ENCODE data around the gene AMACR.
A peak's percentile ranks its signal among the peaks of the same experiment; 100 is the strongest.
"Not testable (repeated sequence)": the region's sequence is repeated elsewhere in the genome, so short reads cannot be mapped to it uniquely, and the experiment has no call there.

Gene AMACR

GRCh38 chr5:34011536-34011935 lies 3.7 kb upstream of the AMACR start:
- Histone ChIP-seq H3K36me3 (ENCODE audit: control insufficient read depth in 1 of 2, insufficient read depth in 2 of 2, low read length in 2 of 2) (no peaks in the 10 kb centered on the region), H3K27ac (ENCODE audit: low read depth, low read length) (no peak overlapping the region), H3K4me3 (ENCODE audit: low read depth in 1 of 2, low read length in 2 of 2) (no peak overlapping the region), H3K9ac (ENCODE audit: low read depth in 1 of 2, low read length in 2 of 2) (no peak overlapping the region), H3K27me3 (ENCODE audit: control insufficient read depth in 1 of 2, insufficient read depth in 2 of 2, low read length in 2 of 2) (no peaks in the 10 kb centered on the region), H3K4me1 (ENCODE audit: control insufficient read depth in 1 of 2, insufficient read depth in 2 of 2, low read length in 2 of 2) (peaks cover 23 to 30% of the 10 kb centered on the region in 2 donors), H3K9me3 (ENCODE audit: control insufficient read depth in 1 of 2, low read length in 2 of 2) (no peaks in the 10 kb centered on the region)

GRCh38 chr5:34010146-34010545 lies 2.3 kb upstream of the AMACR start:
- H3K36me3 ChIP-seq (ENCODE audit: control insufficient read depth in 1 of 2, insufficient read depth in 2 of 2, low read length in 2 of 2); H3K27me3 ChIP-seq (ENCODE audit: control insufficient read depth in 1 of 2, insufficient read depth in 2 of 2, low read length in 2 of 2); H3K27ac ChIP-seq (ENCODE audit: low read depth, low read length); H3K9ac ChIP-seq (ENCODE audit: low read depth in 1 of 2, low read length in 2 of 2); H3K4me3 ChIP-seq (ENCODE audit: low read depth in 1 of 2, low read length in 2 of 2); H3K9me3 ChIP-seq (ENCODE audit: control insufficient read depth in 1 of 2, low read length in 2 of 2): not testable (repeated sequence)
- peaks cover 21 to 24% of the 10 kb centered on the region in 2 donors for H3K4me1 ChIP-seq (ENCODE audit: control insufficient read depth in 1 of 2, insufficient read depth in 2 of 2, low read length in 2 of 2)

- no peaks in the 10 kb centered on the region for H3K36me3 ChIP-seq (ENCODE audit: control insufficient read depth in 1 of 2, insufficient read depth in 2 of 2, low read length in 2 of 2)
- no peak overlapping the region for H3K27ac ChIP-seq (ENCODE audit: low read depth, low read length)
Measured at GRCh38 chr5:34009610-34010009, 1.8 kb upstream of the AMACR start.

GRCh38 chr5:34008802-34009201 lies 952 bp upstream of the AMACR start:
- Histone ChIP-seq H3K4me1 (ENCODE audit: control insufficient read depth in 1 of 2, insufficient read depth in 2 of 2, low read length in 2 of 2) (peaks cover 17 to 24% of the 10 kb centered on the region in 2 donors), H3K36me3 (ENCODE audit: control insufficient read depth in 1 of 2, insufficient read depth in 2 of 2, low read length in 2 of 2) (peaks cover 0 to 7% of the 10 kb centered on the region in 2 donors), H3K27ac (ENCODE audit: low read depth, low read length) (peak overlapping the region; percentile 89), H3K9me3 (ENCODE audit: control insufficient read depth in 1 of 2, low read length in 2 of 2) (no peaks in the 10 kb centered on the region), H3K9ac (ENCODE audit: low read depth in 1 of 2, low read length in 2 of 2) (peak overlapping the region; percentile 78 to 82), H3K4me3 (ENCODE audit: low read depth in 1 of 2, low read length in 2 of 2) (peak overlapping the region; percentile 77 to 89), H3K27me3 (ENCODE audit: control insufficient read depth in 1 of 2, insufficient read depth in 2 of 2, low read length in 2 of 2) (no peaks in the 10 kb centered on the region)

More at GRCh38 chr5:34009610-34010009, 1.8 kb upstream of the AMACR start:
- H3K9me3 ChIP-seq (ENCODE audit: control insufficient read depth in 1 of 2, low read length in 2 of 2), result no peaks in the 10 kb centered on the region
- H3K9ac ChIP-seq (ENCODE audit: low read depth in 1 of 2, low read length in 2 of 2), result no peak overlapping the region
- H3K27me3 ChIP-seq (ENCODE audit: control insufficient read depth in 1 of 2, insufficient read depth in 2 of 2, low read length in 2 of 2), result no peaks in the 10 kb centered on the region
- peaks cover 17 to 24% of the 10 kb centered on the region in 2 donors for H3K4me1 ChIP-seq (ENCODE audit: control insufficient read depth in 1 of 2, insufficient read depth in 2 of 2, low read length in 2 of 2)
- no peak overlapping the region for H3K4me3 ChIP-seq (ENCODE audit: low read depth in 1 of 2, low read length in 2 of 2)

GRCh38 chr5:34007201-34007620 lies 639 bp downstream of the AMACR start:
- H3K4me3 ChIP-seq (ENCODE audit: low read depth in 1 of 2, low read length in 2 of 2), result peak overlapping the region; percentile 77 to 89
- H3K4me1 ChIP-seq (ENCODE audit: control insufficient read depth in 1 of 2, insufficient read depth in 2 of 2, low read length in 2 of 2), result peaks cover 17 to 24% of the 10 kb centered on the region in 2 donors
- H3K36me3 ChIP-seq (ENCODE audit: control insufficient read depth in 1 of 2, insufficient read depth in 2 of 2, low read length in 2 of 2), result peaks cover 6 to 21% of the 10 kb centered on the region in 2 donors
- no peaks in the 10 kb centered on the region for H3K9me3 ChIP-seq (ENCODE audit: control insufficient read depth in 1 of 2, low read length in 2 of 2)
- H3K9ac ChIP-seq (ENCODE audit: low read depth in 1 of 2, low read length in 2 of 2), result peak overlapping the region; percentile 67 to 82
- H3K27me3 ChIP-seq (ENCODE audit: control insufficient read depth in 1 of 2, insufficient read depth in 2 of 2, low read length in 2 of 2), result no peaks in the 10 kb centered on the region
- H3K27ac ChIP-seq (ENCODE audit: low read depth, low read length), result peak overlapping the region; percentile 89

- Histone ChIP-seq H3K27ac (ENCODE audit: low read depth, low read length) (no peak overlapping the region), H3K9ac (ENCODE audit: low read depth in 1 of 2, low read length in 2 of 2) (no peak overlapping the region), H3K4me1 (ENCODE audit: control insufficient read depth in 1 of 2, insufficient read depth in 2 of 2, low read length in 2 of 2) (peaks cover 17 to 23% of the 10 kb centered on the region in 2 donors), H3K4me3 (ENCODE audit: low read depth in 1 of 2, low read length in 2 of 2) (no peak overlapping the region), H3K9me3 (ENCODE audit: control insufficient read depth in 1 of 2, low read length in 2 of 2) (no peaks in the 10 kb centered on the region), H3K27me3 (ENCODE audit: control insufficient read depth in 1 of 2, insufficient read depth in 2 of 2, low read length in 2 of 2) (no peaks in the 10 kb centered on the region), H3K36me3 (ENCODE audit: control insufficient read depth in 1 of 2, insufficient read depth in 2 of 2, low read length in 2 of 2) (peaks cover 6 to 32% of the 10 kb centered on the region in 2 donors)
Measured at GRCh38 chr5:34005681-34006080, 2.2 kb downstream of the AMACR start.

- Histone ChIP-seq H3K9me3 (ENCODE audit: control insufficient read depth in 1 of 2, low read length in 2 of 2) (no peaks in the 10 kb centered on the region), H3K27ac (ENCODE audit: low read depth, low read length) (no peak overlapping the region), H3K27me3 (ENCODE audit: control insufficient read depth in 1 of 2, insufficient read depth in 2 of 2, low read length in 2 of 2) (no peaks in the 10 kb centered on the region), H3K9ac (ENCODE audit: low read depth in 1 of 2, low read length in 2 of 2) (no peak overlapping the region), H3K4me1 (ENCODE audit: control insufficient read depth in 1 of 2, insufficient read depth in 2 of 2, low read length in 2 of 2) (peaks cover 17 to 19% of the 10 kb centered on the region in 2 donors), H3K4me3 (ENCODE audit: low read depth in 1 of 2, low read length in 2 of 2) (no peak overlapping the region), H3K36me3 (ENCODE audit: control insufficient read depth in 1 of 2, insufficient read depth in 2 of 2, low read length in 2 of 2) (peaks cover 6 to 32% of the 10 kb centered on the region in 2 donors)
Measured at GRCh38 chr5:34005211-34005610, 2.6 kb downstream of the AMACR start.

GRCh38 chr5:34003941-34004340 lies 3.9 kb downstream of the AMACR start:
- no peak overlapping the region for H3K4me3 ChIP-seq (ENCODE audit: low read depth in 1 of 2, low read length in 2 of 2)
- no peak overlapping the region for H3K9ac ChIP-seq (ENCODE audit: low read depth in 1 of 2, low read length in 2 of 2)
- H3K36me3 ChIP-seq (ENCODE audit: control insufficient read depth in 1 of 2, insufficient read depth in 2 of 2, low read length in 2 of 2), result peaks cover 6 to 36% of the 10 kb centered on the region in 2 donors
- H3K27ac ChIP-seq (ENCODE audit: low read depth, low read length), result no peak overlapping the region
- no peaks in the 10 kb centered on the region for H3K27me3 ChIP-seq (ENCODE audit: control insufficient read depth in 1 of 2, insufficient read depth in 2 of 2, low read length in 2 of 2)
- no peaks in the 10 kb centered on the region for H3K9me3 ChIP-seq (ENCODE audit: control insufficient read depth in 1 of 2, low read length in 2 of 2)
- peaks cover 9 to 12% of the 10 kb centered on the region in 2 donors for H3K4me1 ChIP-seq (ENCODE audit: control insufficient read depth in 1 of 2, insufficient read depth in 2 of 2, low read length in 2 of 2)

- no peaks in the 10 kb centered on the region for H3K27me3 ChIP-seq (ENCODE audit: control insufficient read depth in 1 of 2, insufficient read depth in 2 of 2, low read length in 2 of 2)
- peaks cover 5 to 8% of the 10 kb centered on the region in 2 donors for H3K4me1 ChIP-seq (ENCODE audit: control insufficient read depth in 1 of 2, insufficient read depth in 2 of 2, low read length in 2 of 2)
- no peaks in the 10 kb centered on the region for H3K9me3 ChIP-seq (ENCODE audit: control insufficient read depth in 1 of 2, low read length in 2 of 2)
- no peak overlapping the region for H3K9ac ChIP-seq (ENCODE audit: low read depth in 1 of 2, low read length in 2 of 2)
- H3K36me3 ChIP-seq (ENCODE audit: control insufficient read depth in 1 of 2, insufficient read depth in 2 of 2, low read length in 2 of 2), result peaks cover 6 to 36% of the 10 kb centered on the region in 2 donors
- no peak overlapping the region for H3K27ac ChIP-seq (ENCODE audit: low read depth, low read length)
- no peak overlapping the region for H3K4me3 ChIP-seq (ENCODE audit: low read depth in 1 of 2, low read length in 2 of 2)
Measured at GRCh38 chr5:34002629-34003328, 5.1 kb downstream of the AMACR start.

- no peaks in the 10 kb centered on the region for H3K9me3 ChIP-seq (ENCODE audit: control insufficient read depth in 1 of 2, low read length in 2 of 2)
- H3K27ac ChIP-seq (ENCODE audit: low read depth, low read length), result no peak overlapping the region
- peaks cover 6 to 36% of the 10 kb centered on the region in 2 donors for H3K36me3 ChIP-seq (ENCODE audit: control insufficient read depth in 1 of 2, insufficient read depth in 2 of 2, low read length in 2 of 2)
- H3K4me1 ChIP-seq (ENCODE audit: control insufficient read depth in 1 of 2, insufficient read depth in 2 of 2, low read length in 2 of 2), result no peaks in the 10 kb centered on the region
- H3K4me3 ChIP-seq (ENCODE audit: low read depth in 1 of 2, low read length in 2 of 2), result no peak overlapping the region
- no peak overlapping the region for H3K9ac ChIP-seq (ENCODE audit: low read depth in 1 of 2, low read length in 2 of 2)
- H3K27me3 ChIP-seq (ENCODE audit: control insufficient read depth in 1 of 2, insufficient read depth in 2 of 2, low read length in 2 of 2), result no peaks in the 10 kb centered on the region
Measured at GRCh38 chr5:34001241-34001841, 6.5 kb downstream of the AMACR start.
